Measurements from ENCODE around the gene TRAF5.

- TF ChIP-seq CTCF (IDR thresholded peaks at IDR 0.05) (no peak), POLR2AphosphoS5 (IDR thresholded peaks at IDR 0.05) (no peak)
These were observed 50.3 kb downstream of the TRAF5 start for GRCh38 chr1:211376807-211377470.
